Stimulated activated CD4-positive, alpha-beta T cell treated with anti-CD3 and anti-CD28 coated beads, Interleukin-4, amount 100 ng/mL, for 1 hour (primary cell): Measurements from ENCODE around the gene KSR2.

ENCODE experiments used
- DNase-seq: peaks from one replicate; pipeline ENCODE4 v3.0.0-alpha.2; 2020

The KSR2 gene

GRCh38 chr12:117563706-117564105 lies 405.1 kb downstream of the KSR2 start:
- no peak for DNase-seq

- DNase-seq, result no peak
Observed at GRCh38 chr12:117563007-117563406, 405.8 kb downstream of the KSR2 start.

- DNase-seq, result no peak
Observed at GRCh38 chr12:117561990-117562389, 406.8 kb downstream of the KSR2 start.

- DNase-seq, result no peak
Observed at GRCh38 chr12:117559978-117560377, 408.8 kb downstream of the KSR2 start.

GRCh38 chr12:117555889-117556288 lies 412.9 kb downstream of the KSR2 start:
- no peak for DNase-seq

GRCh38 chr12:117552971-117553370 lies 415.8 kb downstream of the KSR2 start:
- DNase-seq, result no peak

GRCh38 chr12:117551665-117552064 lies 417.1 kb downstream of the KSR2 start:
- DNase-seq, result no peak

- no peak for DNase-seq
Observed at GRCh38 chr12:117547209-117547608, 421.6 kb downstream of the KSR2 start.

GRCh38 chr12:117545216-117545615 lies 423.6 kb downstream of the KSR2 start:
- DNase-seq, result no peak

- DNase-seq, result no peak
Observed at GRCh38 chr12:117540011-117540410, 428.8 kb downstream of the KSR2 start.

- DNase-seq, result no peak
Observed at GRCh38 chr12:117538926-117539325, 429.9 kb downstream of the KSR2 start.

- no peak for DNase-seq
Observed at GRCh38 chr12:117538032-117538690, 430.6 kb downstream of the KSR2 start.

GRCh38 chr12:117533687-117534086 lies 435.1 kb downstream of the KSR2 start:
- DNase-seq, result no peak

- DNase-seq, result no peak
Observed at GRCh38 chr12:117530796-117531195, 438.0 kb downstream of the KSR2 start.

- no peak for DNase-seq
Observed at GRCh38 chr12:117528538-117528937, 440.3 kb downstream of the KSR2 start.

GRCh38 chr12:117527479-117527855 lies 441.3 kb downstream of the KSR2 start:
- DNase-seq, result no peak

- no peak for DNase-seq
Observed at GRCh38 chr12:117526757-117527478, 441.9 kb downstream of the KSR2 start.

- no peak for DNase-seq
Observed at GRCh38 chr12:117525766-117526165, 443.0 kb downstream of the KSR2 start.

GRCh38 chr12:117524806-117525205 lies 444.0 kb downstream of the KSR2 start:
- no peak for DNase-seq

GRCh38 chr12:117523971-117524370 lies 444.8 kb downstream of the KSR2 start:
- DNase-seq, result no peak

GRCh38 chr12:117522559-117522958 lies 446.2 kb downstream of the KSR2 start:
- DNase-seq, result no peak

- DNase-seq, result no peak
Observed at GRCh38 chr12:117521867-117522266, 446.9 kb downstream of the KSR2 start.

GRCh38 chr12:117521346-117521745 lies 447.4 kb downstream of the KSR2 start:
- DNase-seq, result no peak

- DNase-seq, result no peak
Observed at GRCh38 chr12:117518594-117519270, 450.1 kb downstream of the KSR2 start.
